T-helper 22 cell (primary cell): Measurements from ENCODE around the gene EMID1.
A peak's percentile ranks its signal among the peaks of the same experiment; 100 is the strongest.
"Not testable (repeated sequence)": the region's sequence is repeated elsewhere in the genome, so short reads cannot be mapped to it uniquely, and the experiment has no call there.

Source experiments
- DNase-seq: peaks from one replicate; pipeline ENCODE4 v3.0.0-alpha.2; 2020; ENCODE audit warnings: low read depth

The EMID1 gene

DNA sequence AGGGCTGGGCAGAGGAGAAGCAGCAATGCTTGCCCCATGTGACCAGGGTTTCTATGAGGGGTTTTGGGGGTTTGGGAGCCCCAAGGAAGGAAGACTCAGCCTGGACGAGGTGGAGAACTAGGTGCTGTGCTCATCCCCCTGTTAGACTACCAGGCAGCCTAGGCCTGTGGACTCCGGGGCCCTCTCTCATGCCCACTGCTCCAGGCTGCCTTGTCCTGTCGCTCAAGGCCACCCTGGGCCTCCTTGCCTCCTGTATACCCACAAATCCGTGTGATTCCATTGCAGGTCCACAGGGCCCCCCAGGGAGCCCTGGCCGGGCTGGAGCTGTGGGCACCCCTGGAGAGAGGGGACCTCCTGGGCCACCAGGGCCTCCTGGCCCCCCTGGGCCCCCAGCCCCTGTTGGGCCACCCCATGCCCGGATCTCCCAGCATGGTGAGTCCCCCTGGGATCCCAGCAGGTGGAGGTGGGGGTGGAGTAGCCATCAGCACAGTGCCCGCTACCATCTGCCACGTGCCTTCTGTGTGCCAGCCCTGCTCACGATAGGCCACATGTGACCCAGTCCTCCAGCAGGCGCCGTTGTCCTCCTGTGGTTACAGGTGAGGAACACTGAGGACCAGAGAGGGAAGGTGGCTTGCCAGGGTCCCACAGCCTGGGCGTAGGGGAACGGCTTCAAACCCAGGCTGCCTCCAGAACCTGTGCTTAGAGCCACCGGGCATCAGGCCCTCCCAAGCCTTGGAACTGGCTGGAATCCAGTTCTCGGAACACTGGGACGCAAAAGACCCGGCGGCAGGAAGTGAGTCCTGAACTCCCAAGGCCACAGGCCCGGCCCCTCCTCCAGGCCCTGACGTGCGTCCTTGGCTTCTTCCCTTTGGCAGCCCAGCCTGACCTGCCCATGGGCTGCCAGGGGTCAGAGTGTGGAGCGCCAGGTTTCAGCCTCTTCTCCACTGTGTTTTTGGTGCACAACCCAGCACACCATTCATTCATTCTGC is 26.6 kb downstream of the EMID1 start:
- no peak for DNase-seq

DNA sequence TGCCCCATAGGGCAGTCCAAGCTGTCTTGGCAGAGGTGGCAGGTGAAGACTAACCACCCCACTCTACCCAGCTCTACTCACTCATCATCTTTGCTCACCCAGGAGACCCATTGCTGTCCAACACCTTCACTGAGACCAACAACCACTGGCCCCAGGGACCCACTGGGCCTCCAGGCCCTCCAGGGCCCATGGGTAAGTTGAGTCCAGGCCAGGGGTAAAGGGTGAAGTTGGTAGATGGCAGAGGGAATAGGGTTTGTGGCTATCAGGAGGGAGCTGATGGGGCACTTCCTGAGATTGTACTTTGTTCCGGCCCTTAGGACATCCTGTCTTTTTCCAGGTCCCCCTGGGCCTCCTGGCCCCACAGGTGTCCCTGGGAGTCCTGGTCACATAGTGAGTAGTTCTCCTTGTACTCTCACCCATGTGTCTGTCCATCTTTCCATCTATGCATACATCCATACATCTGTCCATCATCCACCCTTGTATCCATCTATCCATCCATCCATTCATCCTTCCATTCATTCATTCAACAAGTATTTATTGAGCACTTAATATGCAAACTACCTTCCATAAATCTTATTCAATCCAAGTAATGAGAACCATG is 27.7 kb downstream of the EMID1 start:
- no peak for DNase-seq

DNA sequence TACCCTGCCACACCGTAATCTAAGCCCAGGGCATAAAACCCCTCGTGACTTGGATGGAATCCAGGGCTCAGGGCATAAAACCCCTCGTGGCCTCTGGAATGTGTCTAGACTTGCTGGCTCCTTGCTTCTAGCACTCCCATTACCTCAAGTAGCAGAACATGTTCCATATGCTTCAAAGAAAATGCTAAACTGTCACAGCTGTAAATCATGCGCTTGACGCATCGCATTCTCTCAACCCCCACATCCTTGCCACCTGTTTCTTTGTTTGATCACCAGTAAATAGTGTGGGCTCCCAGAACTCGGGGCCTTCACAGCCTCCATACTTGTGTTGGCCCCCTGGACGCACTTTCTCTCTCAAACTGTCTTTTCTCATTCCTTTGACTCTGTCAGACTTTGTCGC is 34.8 kb downstream of the EMID1 start:
- DNase-seq = not testable (repeated sequence)

DNA sequence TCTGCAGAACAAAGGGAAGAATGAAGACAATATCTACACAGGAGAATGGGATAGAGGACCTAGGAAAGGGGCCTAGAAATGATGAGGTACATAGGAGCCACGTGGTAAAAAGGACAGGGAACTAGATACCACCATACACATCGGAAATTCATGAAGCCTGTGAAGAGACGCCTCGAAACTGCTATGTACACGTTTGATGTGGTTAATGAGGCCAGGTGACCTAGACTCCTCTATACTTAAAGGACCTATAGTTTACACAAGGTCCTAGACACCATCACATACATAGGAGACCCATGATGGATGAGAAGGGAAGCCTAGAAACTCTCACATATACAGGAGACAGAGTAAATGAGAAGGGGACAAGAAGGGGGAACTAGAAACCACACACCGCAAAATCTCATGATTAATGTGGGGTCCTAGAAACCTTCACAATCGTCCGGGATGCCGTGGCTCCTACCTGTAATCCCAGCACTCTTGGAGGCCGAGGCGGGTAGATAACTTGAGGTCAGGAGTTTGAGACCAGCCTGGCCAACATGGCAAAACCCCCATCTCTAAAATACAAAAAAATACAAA is 38.3 kb downstream of the EMID1 start:
- no peak for DNase-seq

DNA sequence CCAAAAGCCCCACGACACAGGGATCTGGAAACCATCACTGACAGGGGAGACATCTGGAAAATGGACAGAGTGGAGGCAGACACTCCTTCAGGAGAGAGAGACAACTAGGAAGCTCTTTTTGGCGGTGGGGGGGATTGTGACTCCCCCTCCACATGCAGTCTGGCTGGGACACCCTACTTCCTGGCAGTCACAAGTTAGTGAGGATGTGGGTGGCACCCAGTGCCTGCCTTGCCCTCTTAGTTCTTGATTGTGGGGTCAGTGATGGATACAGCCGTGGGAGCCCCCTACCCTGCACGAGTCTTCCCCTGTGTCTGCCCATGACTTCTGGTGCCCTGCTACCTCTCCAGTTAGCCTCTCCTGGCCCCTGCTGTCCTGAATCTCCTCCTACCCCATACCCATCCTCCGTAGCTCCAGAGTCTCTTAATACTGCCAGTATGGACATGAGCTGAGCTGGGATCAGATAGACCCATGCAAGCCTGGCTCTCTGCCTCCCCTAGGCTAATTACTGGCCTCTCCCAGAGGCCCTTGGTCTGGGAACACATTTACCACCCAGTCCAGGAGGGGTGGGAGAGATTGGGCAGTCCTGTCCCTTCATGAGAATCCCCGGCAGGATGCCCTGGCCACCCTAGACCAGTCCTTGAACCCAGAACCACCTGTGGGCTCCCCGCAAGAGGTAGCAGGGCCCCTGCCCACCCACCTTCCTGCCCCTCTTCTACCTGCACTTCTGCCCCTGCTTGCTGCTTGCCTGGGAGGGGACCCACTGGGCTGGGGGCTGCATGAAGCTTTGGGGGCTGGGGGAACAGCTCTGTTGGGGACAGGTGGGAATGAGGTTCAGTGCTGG is 39.3 kb downstream of the EMID1 start:
- no peak for DNase-seq

DNA sequence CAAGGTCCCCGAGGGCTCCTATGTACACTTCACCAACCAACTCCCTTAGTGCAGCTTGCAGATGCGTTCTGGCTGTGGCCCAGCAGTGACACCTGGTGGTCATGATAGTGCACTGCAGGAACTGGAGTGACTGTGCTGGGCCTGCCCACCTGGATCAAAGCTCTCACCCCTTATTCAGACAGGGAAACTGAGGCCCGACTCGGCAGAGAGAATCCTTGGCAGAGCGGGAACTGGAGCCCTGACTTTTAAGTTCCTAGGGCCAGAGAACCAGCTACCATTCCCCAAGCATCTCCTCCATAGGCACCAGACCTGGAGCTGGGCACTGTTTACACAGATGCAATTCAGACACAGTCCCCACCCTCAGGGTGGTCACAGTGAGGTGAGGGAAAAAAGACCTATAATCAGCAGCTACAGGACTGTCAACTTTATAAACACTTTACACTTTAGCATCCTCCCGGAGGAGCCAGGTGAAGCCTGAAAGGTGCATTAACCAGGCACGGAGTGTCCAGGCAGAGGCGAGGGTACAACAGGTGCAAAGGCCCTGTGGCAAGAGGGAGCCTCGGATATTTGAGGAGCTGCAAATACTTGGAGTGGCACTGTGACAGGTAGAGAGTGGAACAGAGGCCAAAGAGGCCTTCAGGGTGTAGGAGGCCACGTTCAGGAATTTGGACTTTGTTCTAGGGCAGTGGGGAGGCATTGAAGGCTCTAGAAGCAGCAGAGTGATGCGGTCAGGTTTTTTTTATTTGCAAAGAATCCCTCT is 40.1 kb downstream of the EMID1 start:
- peak; percentile 27 for DNase-seq

DNA sequence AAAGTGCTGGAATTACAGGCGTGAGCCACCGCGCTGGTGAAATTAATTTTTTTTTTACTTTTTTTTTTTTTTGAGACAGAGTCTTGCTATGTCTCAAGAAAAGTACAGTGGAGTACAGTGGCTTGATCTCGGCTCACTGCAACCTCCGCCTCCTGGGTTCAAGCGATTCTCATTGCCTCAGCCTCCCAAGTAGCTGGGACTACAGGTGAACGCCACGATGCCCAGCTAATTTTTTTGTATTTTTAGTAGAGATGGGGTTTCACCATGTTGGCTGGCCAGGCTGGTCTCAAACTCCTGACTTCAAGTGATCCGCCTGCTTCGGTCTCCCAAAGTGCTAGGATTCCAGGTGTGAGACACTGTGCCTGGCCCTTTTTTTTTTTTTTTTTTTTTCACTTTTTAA is 42.2 kb downstream of the EMID1 start:
- DNase-seq = not testable (repeated sequence)

DNA sequence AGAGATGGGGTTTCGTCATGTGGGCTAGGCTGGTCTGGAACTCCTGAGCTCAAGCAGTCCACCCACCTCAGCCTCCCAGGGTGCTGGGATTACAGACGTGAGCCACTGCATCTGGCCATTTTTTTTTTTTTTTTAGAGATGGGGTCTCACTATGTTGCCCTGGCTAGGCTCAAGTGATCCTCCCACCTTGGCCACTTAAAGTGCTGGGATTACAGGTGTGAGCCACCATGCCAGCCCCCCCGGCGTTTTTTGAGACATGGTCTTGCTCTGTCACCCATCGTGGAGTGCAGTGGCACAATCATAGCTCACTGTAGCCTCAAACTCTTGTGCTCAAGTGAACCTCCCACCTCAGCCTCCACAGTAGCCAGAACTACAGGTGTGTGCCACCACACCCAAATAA is 45.6 kb downstream of the EMID1 start:
- DNase-seq = no peak

DNA sequence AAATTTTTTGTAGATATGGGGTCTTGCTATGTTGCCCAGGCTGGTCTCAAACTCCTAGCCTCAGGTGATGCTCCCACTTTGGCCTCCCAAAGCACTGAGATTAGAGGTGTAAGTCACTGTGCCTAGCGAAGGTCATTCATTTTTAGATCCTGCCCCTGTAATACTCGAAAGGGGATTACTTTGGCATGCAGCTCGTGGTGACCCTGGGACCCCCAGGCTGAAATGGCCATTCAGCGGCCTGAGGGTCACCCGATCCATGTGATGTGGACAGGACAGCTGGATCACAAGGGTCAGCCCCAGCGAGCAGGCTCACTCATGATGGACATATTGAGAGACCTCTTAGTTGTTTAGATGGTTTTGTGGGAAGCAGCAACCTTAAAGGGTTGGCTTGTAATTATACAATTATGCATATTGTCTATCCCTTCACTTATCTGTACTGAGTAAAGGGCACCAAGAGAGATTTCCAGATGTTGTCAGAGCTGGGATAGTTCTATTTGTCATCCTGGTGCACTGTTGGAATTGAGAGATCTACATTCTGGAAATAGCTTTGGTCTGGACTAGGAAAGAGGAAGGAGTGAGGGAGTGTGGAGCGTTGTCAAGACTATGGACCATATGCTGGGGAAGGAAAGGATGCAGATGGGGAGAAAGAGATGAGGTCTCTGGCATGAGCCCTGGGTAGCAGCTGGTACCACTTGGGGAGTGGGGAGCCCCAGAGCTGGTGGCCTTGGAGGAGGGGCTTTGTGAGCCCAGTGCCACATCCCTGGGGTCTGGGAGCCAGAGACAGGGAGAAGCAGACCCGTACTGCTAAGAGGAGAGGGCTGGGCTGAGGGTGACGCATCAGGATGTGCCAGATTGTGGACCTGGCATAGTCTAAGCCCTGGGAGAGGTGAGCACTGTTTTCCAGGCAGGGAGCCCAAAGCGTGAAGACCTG is 46.5 kb downstream of the EMID1 start:
- DNase-seq = no peak

DNA sequence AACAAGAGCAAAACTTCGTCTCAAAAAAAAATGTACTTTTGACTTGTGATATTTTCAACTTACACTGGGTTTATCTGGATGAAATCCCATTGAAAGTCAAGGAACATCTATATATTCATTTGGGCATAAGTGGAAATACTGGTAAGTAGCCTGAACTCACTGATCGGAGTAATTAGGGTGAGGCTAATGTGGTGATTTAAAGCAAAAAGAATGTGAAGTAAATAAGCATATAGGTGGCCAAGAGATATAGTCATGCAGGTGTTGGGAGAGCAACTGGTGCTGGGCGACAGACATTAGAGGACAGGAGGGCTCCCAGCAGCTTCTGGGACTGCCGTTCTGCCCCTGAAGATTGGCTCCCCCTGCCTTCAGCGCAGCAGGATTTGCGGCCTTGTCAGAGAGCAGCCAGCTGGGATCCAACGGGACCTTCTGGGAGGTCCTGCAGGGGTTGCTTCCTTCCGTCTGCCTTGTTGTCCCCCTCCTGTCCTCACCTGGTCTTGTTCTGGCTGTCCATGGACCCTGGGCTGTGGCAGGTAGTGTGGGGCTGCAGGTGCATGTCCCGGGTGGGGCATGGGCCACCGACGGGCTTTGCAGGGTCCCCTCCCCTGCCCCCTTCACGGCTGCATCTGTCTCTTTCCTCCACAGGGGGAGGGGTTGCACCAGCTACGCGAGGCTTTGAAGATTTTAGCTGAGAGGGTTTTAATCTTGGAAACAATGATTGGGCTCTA is 48.0 kb downstream of the EMID1 start:
- DNase-seq = no peak

DNA sequence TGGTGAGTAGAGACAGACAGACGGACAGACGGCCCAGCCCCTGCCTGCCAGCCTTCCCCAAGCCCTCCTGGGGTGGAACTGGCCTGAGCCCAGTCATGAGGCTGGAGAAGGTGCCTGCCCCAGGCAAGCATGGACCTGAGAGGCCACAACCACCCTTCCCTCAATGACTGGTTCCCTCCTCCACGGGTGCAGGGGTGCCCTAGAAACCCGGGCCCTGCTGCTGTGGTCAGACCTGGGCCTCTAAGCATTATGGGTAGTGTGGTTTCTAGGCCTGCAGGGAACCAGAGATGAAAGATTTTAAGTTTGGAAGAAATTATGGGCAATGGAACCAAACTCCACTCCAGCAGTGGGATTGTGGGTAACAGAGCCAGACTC is 48.6 kb downstream of the EMID1 start:
- DNase-seq = no peak

DNA sequence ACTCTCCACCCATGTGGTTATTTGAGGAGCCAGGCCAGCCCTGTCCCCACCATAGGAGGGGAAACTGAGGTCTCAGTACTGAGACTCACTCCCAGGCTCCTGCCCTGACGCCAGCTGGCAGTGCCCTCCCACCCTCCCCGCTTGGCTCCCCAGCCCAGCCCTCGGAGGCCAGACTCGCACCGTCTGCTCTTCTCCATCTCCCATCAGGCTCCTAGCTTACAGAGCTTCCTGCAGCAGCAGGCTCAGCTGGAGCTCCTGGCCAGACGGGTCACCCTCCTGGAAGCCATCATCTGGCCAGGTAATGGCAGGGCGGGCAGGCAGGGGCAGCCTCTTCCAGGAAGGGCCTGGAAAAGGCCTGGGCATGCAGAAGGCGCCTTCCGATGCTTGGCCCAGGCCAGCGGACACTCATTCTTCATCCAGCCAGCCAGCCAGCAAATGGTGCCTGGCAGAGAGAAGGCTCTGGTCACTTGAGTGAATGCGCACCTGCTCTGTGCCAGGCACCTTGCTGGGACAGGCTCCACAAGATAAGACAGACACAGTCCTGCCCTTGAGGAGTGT is 49.4 kb downstream of the EMID1 start:
- no peak for DNase-seq

DNA sequence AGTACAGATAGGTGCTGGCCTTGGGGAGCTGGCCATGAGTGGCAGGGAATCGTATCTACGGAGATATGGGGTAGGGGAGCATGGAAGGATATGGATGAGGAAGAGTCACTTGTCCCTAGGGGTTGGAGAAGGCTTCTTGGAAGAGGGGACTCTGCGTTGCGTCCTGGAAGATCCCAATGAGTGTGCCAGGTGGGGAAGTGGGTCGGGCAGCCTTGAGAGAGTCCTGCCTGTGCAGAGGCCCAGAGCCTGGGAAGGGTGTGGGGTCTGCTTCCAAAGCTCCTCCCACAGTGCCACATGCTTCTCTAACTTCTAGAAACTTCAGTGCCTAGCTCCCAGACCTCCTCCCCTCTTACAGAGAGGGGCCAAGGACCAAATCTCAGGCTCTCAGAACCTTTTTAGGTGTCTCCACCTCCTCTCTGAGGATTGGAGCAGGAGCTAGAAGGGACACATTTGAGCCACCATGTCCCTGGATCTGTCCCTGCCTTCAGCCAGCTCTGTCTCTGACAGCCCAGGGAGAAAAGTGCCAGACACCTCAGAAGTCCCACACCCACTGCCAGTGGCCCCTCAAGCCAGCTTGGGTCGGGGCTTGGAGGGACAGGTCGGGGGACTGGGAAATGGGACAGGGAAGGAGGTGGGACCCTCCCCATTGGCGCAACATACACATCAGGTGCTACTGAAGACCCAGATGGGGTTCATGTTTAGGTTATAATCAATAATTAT is 51.1 kb downstream of the EMID1 start:
- DNase-seq = no peak

DNA sequence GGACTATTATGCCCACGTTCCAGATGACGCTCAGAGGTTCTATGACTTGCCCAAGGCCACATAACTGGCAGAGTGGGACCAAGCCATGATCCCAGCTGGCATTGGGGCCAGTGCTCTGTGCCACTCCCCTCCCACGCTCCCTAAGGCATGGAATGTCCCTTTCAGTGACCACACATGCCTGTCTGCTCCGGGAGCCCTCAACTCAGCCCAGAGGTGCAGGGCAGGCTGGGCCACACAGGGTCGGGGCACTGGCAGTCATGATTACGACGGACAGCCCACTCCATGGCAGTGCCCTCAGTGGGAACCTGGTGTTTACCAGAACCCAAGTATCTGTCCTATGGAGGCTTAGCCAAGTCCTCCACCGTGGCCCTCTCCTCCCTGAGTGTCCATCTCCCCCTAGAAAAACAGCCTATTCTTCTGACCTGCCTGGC is 52.1 kb downstream of the EMID1 start:
- DNase-seq = no peak

DNA sequence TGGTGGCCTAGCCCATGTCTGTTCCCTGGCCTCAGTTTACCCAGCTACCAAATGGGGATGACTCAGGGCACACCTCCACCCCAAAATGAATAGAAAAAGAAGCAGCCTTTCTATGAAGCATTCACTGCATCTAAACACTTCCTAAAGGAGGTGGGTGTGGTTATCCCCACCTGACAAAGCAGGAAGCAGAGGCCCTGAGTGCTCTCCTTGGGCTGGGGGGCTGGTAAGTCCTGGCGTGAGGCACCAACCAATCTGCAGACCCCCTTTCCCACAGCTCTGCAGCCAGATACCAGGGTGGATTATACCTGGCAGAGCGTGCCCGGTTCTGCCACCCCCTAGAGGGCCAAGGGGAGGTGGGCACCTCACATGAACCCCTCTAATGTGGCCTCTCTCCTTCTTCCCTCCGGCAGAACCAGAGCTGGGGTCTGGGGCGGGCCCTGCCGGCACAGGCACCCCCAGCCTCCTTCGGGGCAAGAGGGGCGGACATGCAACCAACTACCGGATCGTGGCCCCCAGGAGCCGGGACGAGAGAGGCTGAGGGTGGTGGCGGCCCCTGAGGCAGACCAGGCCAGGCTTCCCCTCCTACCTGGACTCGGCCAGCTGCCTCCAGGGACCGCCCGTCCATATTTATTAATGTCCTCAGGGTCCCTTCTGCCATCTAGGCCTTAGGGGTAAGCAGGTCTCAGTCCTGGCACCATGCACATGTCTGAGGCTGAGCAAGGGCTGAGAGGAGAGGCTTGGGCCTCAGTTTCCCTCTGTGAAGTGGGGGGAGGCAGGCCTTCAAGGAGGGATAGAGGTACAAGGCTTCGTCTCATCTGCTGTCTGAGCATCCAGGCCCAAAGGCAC is 52.9 kb downstream of the EMID1 start:
- no peak for DNase-seq

DNA sequence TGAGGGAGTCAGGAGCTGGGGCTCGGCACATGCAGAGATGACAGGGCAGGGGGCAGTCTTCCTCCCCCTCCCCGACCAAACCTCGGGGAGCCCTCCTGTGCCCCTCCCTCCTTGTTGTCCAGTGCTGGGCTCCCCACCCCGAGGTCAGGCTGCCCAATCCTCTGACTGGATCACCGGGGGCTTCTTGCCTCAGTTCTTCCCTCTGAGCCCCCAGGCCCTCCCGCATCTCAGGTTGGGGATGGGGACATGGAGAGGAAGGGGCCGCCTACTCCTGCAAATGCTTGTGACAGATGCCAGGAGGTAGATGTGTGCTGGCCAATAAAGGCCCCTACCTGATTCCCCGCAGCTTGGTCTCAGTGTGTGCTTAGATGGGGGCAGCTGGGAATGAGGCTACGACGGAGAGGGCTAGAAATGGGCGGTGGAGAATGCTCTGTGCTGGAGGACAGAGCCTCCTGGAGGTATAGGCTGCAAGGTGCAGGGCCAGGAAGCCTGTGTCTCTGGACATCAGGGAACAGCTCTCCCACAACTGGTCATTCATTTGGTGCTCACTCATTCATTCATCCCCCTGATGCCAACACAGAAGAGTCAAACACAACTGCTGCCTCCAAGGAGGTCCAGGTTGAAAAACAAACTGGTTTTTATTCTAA is 53.7 kb downstream of the EMID1 start:
- no peak for DNase-seq

DNA sequence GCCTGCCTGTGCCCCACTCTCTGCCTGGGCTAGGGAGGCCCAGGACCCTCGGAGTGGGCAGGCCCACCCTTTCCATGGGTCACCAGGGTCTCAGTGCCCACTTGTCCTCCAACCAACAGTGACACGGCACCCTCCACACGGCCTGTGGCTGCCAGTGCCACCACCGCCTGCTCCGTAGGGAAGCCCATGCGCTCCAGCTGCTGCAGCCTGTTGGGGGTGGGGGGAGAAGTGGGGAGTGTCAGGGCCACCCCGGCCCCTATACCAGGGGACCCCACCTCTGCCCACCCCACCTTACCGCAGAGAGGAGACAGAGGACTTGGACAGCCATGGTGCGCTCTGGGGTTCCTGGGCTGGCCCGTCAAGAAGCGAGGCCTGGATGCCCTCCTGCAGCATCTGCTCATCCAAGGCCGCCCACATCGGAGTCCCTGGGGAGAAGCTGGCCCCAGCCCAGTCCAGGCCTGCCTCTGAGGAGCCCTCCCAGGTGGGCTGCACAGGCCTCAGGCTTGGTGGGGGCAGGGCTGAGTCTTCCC is 54.4 kb downstream of the EMID1 start:
- no peak for DNase-seq
